IMR-90 (cell line): ENCODE measurements around the gene KCNMB3. TPM values are rescaled to one million over a fixed set of nuclear protein-coding genes. Genes with fewer than 3 reads are reported as not detected.

ENCODE experiments used
- ATAC-seq: fragments of 200-7000 bp; cut with Tn5 transposase; 2 replicates; pipeline ENCODE4 v1.9.1; 2020; ENCODE audit warnings: low read depth, mild to moderate bottlenecking, moderate library complexity
- BruUV-seq: library from RNA; stranded (reverse); fragments of 400-500 nt; replicated peaks from 2 replicates; lab custom pipeline; 2021; lab: Mats Ljungman, UMichigan
- CTCF ChIA-PET: fragments of 300-600 bp; formaldehyde crosslinking; extraction: SDS; loops from one replicate; lab custom pipeline; 2021; ENCODE audit warnings: antibody characterized with exemption; lab: Yijun Ruan, JAX
- POLR2A ChIA-PET: fragments of 300-600 bp; sonication (Branson Sonifier 250); formaldehyde crosslinking; loops from one replicate; lab custom pipeline; 2022; ENCODE audit warnings: antibody characterized with exemption; ENCODE audit not compliant: unreplicated experiment; lab: Charles Lee
- DNase-seq: peaks from one replicate; pipeline ENCODE4 v3.0.0; 2013
- H2AFZ ChIP-seq: replicated peaks from 2 replicates; pipeline ENCODE3; 2013; ENCODE audit warnings: low read length, mild to moderate bottlenecking; ENCODE audit not compliant: poor library complexity
- H2AK5ac ChIP-seq: 2 replicates; pipeline ENCODE4 v1.6.1; 2013; ENCODE audit warnings: low read depth, low read length, inconsistent platforms
- H2AK9ac ChIP-seq: replicated peaks from 2 replicates; pipeline ENCODE3; 2013; ENCODE audit warnings: mild to moderate bottlenecking, low read depth, low read length, moderate library complexity; ENCODE audit not compliant: poor library complexity
- H2BK120ac ChIP-seq: 2 replicates; pipeline ENCODE4 v1.6.1; 2013; ENCODE audit warnings: low read depth, low read length, inconsistent platforms
- H2BK15ac ChIP-seq: 3 replicates; pipeline ENCODE4 v1.6.1; 2013; ENCODE audit warnings: low read depth, low read length, inconsistent platforms
- H2BK20ac ChIP-seq: 2 replicates; pipeline ENCODE4 v1.6.1; 2013; ENCODE audit warnings: low read depth, mild to moderate bottlenecking, inconsistent platforms, low read length, moderate library complexity
- H2BK5ac ChIP-seq: 2 replicates; pipeline ENCODE4 v1.6.1; 2013; ENCODE audit warnings: mild to moderate bottlenecking, low read depth, low read length, inconsistent platforms; ENCODE audit not compliant: poor library complexity, severe bottlenecking
- H3K14ac ChIP-seq: replicated peaks from 2 replicates; pipeline ENCODE4 v1.6.1; 2013; ENCODE audit warnings: low read depth, low read length, inconsistent platforms
- H3K18ac ChIP-seq: 2 replicates; pipeline ENCODE4 v1.6.1; 2013; ENCODE audit warnings: low read depth, low read length, control low read depth
- H3K23ac ChIP-seq: 2 replicates; pipeline ENCODE4 v1.6.1; 2013; ENCODE audit warnings: low read depth, low read length, inconsistent platforms
- H3K27ac ChIP-seq: 2 replicates; pipeline ENCODE4 v1.5.1; 2013; ENCODE audit warnings: mild to moderate bottlenecking, control low read depth, low read length; ENCODE audit not compliant: insufficient read depth
- H3K27me3 ChIP-seq: 2 replicates; pipeline ENCODE4 v1.6.1; 2013; ENCODE audit warnings: low read length; ENCODE audit not compliant: control insufficient read depth, insufficient read depth
- H3K36me3 ChIP-seq: 2 replicates; pipeline ENCODE4 v1.6.1; 2013; ENCODE audit warnings: low read length, mixed read lengths; ENCODE audit not compliant: control insufficient read depth, insufficient read depth
- H3K4ac ChIP-seq: 2 replicates; pipeline ENCODE4 v1.6.1; 2013; ENCODE audit warnings: low read depth, low read length, inconsistent platforms
- H3K4me1 ChIP-seq: 2 replicates; pipeline ENCODE4 v1.6.1; 2013; ENCODE audit warnings: low read length, mixed read lengths; ENCODE audit not compliant: control insufficient read depth, insufficient read depth
- H3K4me2 ChIP-seq: 2 replicates; pipeline ENCODE4 v1.6.1; 2013; ENCODE audit warnings: low read depth, mild to moderate bottlenecking, control low read depth, low read length, moderate library complexity
- H3K4me3 ChIP-seq: 2 replicates; pipeline ENCODE4 v1.5.1; 2013; ENCODE audit warnings: low read depth, mild to moderate bottlenecking, control low read depth, low read length, moderate library complexity; ENCODE audit not compliant: insufficient read depth
- H3K56ac ChIP-seq: 2 replicates; pipeline ENCODE4 v1.6.1; 2013; ENCODE audit warnings: low read length, inconsistent platforms; ENCODE audit not compliant: insufficient read depth; ENCODE audit errors: extremely low read depth
- H3K79me1 ChIP-seq, 2 experiments: 2 replicates each; pipeline ENCODE4 v1.6.1; 2013; ENCODE audit warnings: low read length in 2 of 2, inconsistent platforms in 1 of 2, low read depth in 1 of 2
- H3K9ac ChIP-seq: 2 replicates; pipeline ENCODE4 v1.6.1; 2013; ENCODE audit warnings: low read depth, low read length, control low read depth
- H3K9me1 ChIP-seq: 2 replicates; pipeline ENCODE4 v1.6.1; 2013; ENCODE audit warnings: low read length, inconsistent platforms; ENCODE audit not compliant: insufficient read depth
- H3K9me3 ChIP-seq: 2 replicates; pipeline ENCODE4 v1.6.1; 2013; ENCODE audit warnings: low read length; ENCODE audit not compliant: control insufficient read depth, insufficient read depth
- H4K20me1 ChIP-seq: 2 replicates; pipeline ENCODE4 v1.6.1; 2013; ENCODE audit warnings: low read length, inconsistent platforms; ENCODE audit not compliant: insufficient read depth
- H4K5ac ChIP-seq: 2 replicates; pipeline ENCODE4 v1.6.1; 2013; ENCODE audit warnings: mild to moderate bottlenecking, low read depth, low read length, control low read depth
- H4K8ac ChIP-seq, 2 experiments: 2 replicates each; pipeline ENCODE4 v1.6.1; 2013; ENCODE audit warnings: low read depth in 2 of 2, low read length in 2 of 2, control low read depth in 1 of 2, inconsistent platforms in 1 of 2
- H4K91ac ChIP-seq: 2 replicates; pipeline ENCODE4 v1.6.1; 2013; ENCODE audit warnings: low read depth, low read length, inconsistent platforms; ENCODE audit not compliant: insufficient read depth
- BHLHE40 ChIP-seq: fragments of 150-350 bp; IDR thresholded peaks from 2 replicates; pipeline ENCODE4 v1.6.1; 2016; ENCODE audit warnings: mild to moderate bottlenecking, low read depth, low read length
- CTCF ChIP-seq: conservative IDR thresholded peaks from 2 replicates; pipeline ENCODE4 v1.5.1; 2012; ENCODE audit warnings: mild to moderate bottlenecking, low read depth, low read length, improper control_type of control experiment
- FOS ChIP-seq: fragments of 150-350 bp; IDR thresholded peaks from 2 replicates; pipeline ENCODE4 v1.6.1; 2016; ENCODE audit warnings: low read depth, low read length
- MAZ ChIP-seq: IDR thresholded peaks from 2 replicates; pipeline ENCODE4 v1.6.1; 2012; ENCODE audit warnings: low read depth, mild to moderate bottlenecking, low read length, improper control_type of control experiment, moderate library complexity, borderline replicate concordance
- NFE2L2 ChIP-seq: fragments of 150-350 bp; IDR thresholded peaks from 2 replicates; pipeline ENCODE4 v1.6.1; 2016; ENCODE audit warnings: low read depth, mild to moderate bottlenecking, low read length
- RAD21 ChIP-seq: IDR thresholded peaks from 2 replicates; pipeline ENCODE4 v1.6.1; 2012; ENCODE audit warnings: low read length, improper control_type of control experiment
- RCOR1 ChIP-seq: IDR thresholded peaks from 2 replicates; pipeline ENCODE4 v1.6.1; 2012; ENCODE audit warnings: mild to moderate bottlenecking, low read length, improper control_type of control experiment; ENCODE audit not compliant: insufficient replicate concordance
- RFX5 ChIP-seq: IDR thresholded peaks from 2 replicates; pipeline ENCODE4 v1.8.0; 2012; ENCODE audit warnings: low read depth, mild to moderate bottlenecking, low read length, moderate library complexity
- SMC3 ChIP-seq: fragments of 150-350 bp; IDR thresholded peaks from 2 replicates; pipeline ENCODE4 v1.6.1; 2016; ENCODE audit warnings: low read depth, mild to moderate bottlenecking, antibody characterized with exemption, low read length, moderate library complexity
- WGBS, 2 experiments: methylation state at CpG; one replicate each; pipeline versions ENCODE4 v1.1.5 to v1.1.7; 2013; ENCODE audit warnings: missing lambda C conversion rate in 2 of 2; ENCODE audit not compliant: insufficient read length in 1 of 2; ENCODE audit errors: extremely low coverage in 2 of 2; 5-methylcytosine and 5-hydroxymethylcytosine counted together
- dilution Hi-C: fragments of 300-500 bp; cut with HindIII; formaldehyde crosslinking; loops from one replicate; pipeline ENCODE4 v1.14.3; 2018; ENCODE audit warnings: low sequenced_read_pairs; ENCODE audit not compliant: unreplicated experiment
- in situ Hi-C: fragments of 300-500 bp; cut with MboI; formaldehyde crosslinking; loops from 3 replicates; pipeline ENCODE4 v1.14.3; 2019; ENCODE audit warnings: low sequenced_read_pairs, inconsistent platforms, mixed read lengths
- intact Hi-C: fragments of 100-400 bp; cut with micrococcal nuclease; formaldehyde crosslinking; loops from 2 replicates; pipeline ENCODE4 v1.10.0; 2022
- polyA plus RNA-seq, 3 experiments: library from polyadenylated mRNA; depleted of rRNA; stranded (reverse); fragments of >200 nt; gene quantifications; 2 replicates each; pipeline ENCODE4 v1.2.3, GENCODE V29; 2012; ENCODE audit warnings: low replicate concordance in 1 of 3
- total RNA-seq: library from RNA; depleted of rRNA; stranded (reverse); fragments of >200 nt; gene quantifications from 2 replicates; pipeline ENCODE4 v1.2.3, GENCODE V29; 2012

The KCNMB3 gene
- total and polyA plus RNA-seq, 2 of the 4 experiments (the other 2 are of a cell fraction), result 0.72 to 1.2 TPM

- Histone ChIP-seq H3K23ac (no peak overlapping the region), H2AK5ac (no peak overlapping the region), H3K4me1 (peaks cover 2% of the 10 kb centered on the region; the same call in 1 of the 2 replicates), H3K4ac (no peak overlapping the region), H2BK20ac (no peak overlapping the region), H4K20me1 (no peaks in the 10 kb centered on the region), H3K4me2 (no peak overlapping the region), H3K27ac (no peak overlapping the region), H2AFZ (no peak overlapping the region), H3K56ac (no peak overlapping the region), H3K9me1 (no peaks in the 10 kb centered on the region), H3K36me3 (no peaks in the 10 kb centered on the region), H4K5ac (no peak overlapping the region), H3K18ac (no peak overlapping the region), H2BK5ac (no peak overlapping the region), H2BK120ac (no peak overlapping the region), H2AK9ac (no peak overlapping the region), H3K4me3 (no peak overlapping the region; the same call in 1 of the 2 replicates), H2BK15ac (no peak overlapping the region), H4K91ac (no peak overlapping the region), H3K79me1 (no peaks in the 10 kb centered on the region), H3K14ac (no peak overlapping the region), H3K9me3 (no peaks in the 10 kb centered on the region), H4K8ac (no peak overlapping the region), H3K27me3 (0 out of 2 replicates have a peak, but pooled peaks cover 1% of the 10 kb centered on the region), H3K9ac (no peak overlapping the region)
- peak; percentile 8 for DNase-seq
- intact Hi-C loops (loop anchor here (10.0 kb wide), 1 partner anchor 848 kb away; no protein-coding TSS in a partner anchor), in situ Hi-C loops (no loop called here), dilution Hi-C loops (no loop called here)
- no peak for TF ChIP-seq RFX5
- TF ChIP-seq MAZ, result no peak
- TF ChIP-seq SMC3, result peak; percentile 38; the same call in 1 of the 2 replicates
- no peak for TF ChIP-seq FOS
- TF ChIP-seq BHLHE40, result no peak
- peak; percentile 42 for TF ChIP-seq RAD21
- TF ChIP-seq RCOR1, result no peak
- TF ChIP-seq CTCF, result peak; percentile 38
- no peak for TF ChIP-seq NFE2L2
- no CpG with 5 or more reads among the region's 3 CpGs for WGBS, 2 experiments
- no peak for ATAC-seq
- CTCF ChIA-PET, result interaction anchor here (0.6 to 1.4 kb wide), 3 partner anchors 8 to 16 kb away, joined by 3 to 4 read pairs (median 3); no protein-coding TSS in a partner anchor
- BruUV-seq, result no TSS peak
- POLR2A ChIA-PET, result interaction anchor here (0.5 kb wide), 1 partner anchor 40 kb away, joined by 3 read pairs; no protein-coding TSS in a partner anchor
Observed at GRCh38 chr3:179272385-179272784, 21.5 kb upstream of the KCNMB3 start.
